Mesothelial cell of epicardium (in vitro differentiated cells): ENCODE data around the gene MYBPC2. TPM values are rescaled to one million over a fixed set of nuclear protein-coding genes. Genes with fewer than 3 reads are reported as not detected.
A peak's percentile ranks its signal among the peaks of the same experiment; 100 is the strongest.

Experiments used
- DNase-seq, 2 experiments: peaks; one replicate each; pipeline ENCODE4 v3.0.0; 2021; ENCODE audit warnings: low spot score in 2 of 2; ENCODE audit not compliant: unreplicated experiment in 2 of 2
- H3K27ac Mint-ChIP-seq: 2 replicates; pipeline ENCODE4 v1.8.0; 2021; ENCODE audit warnings: mixed read lengths
- H3K27me3 Mint-ChIP-seq: 2 replicates; pipeline ENCODE4 v1.8.0; 2021; ENCODE audit warnings: low read depth, mixed read lengths
- H3K36me3 Mint-ChIP-seq: 2 replicates; pipeline ENCODE4 v1.8.0; 2021; ENCODE audit warnings: mixed read lengths
- H3K4me1 Mint-ChIP-seq: 2 replicates; pipeline ENCODE4 v1.8.0; 2021; ENCODE audit warnings: mixed read lengths
- H3K4me3 Mint-ChIP-seq: 2 replicates; pipeline ENCODE4 v1.8.0; 2021; ENCODE audit warnings: mild to moderate bottlenecking, moderate library complexity, mixed read lengths
- H3K9me3 Mint-ChIP-seq: 2 replicates; pipeline ENCODE4 v1.8.0; 2021; ENCODE audit warnings: mixed read lengths
- CTCF ChIP-seq: fragments of 200-600 bp; sonication (generic); IDR thresholded peaks from one replicate; pipeline ENCODE4 v1.5.0; 2021; ENCODE audit warnings: antibody characterized with exemption; ENCODE audit not compliant: unreplicated experiment
- total RNA-seq: library from RNA; stranded (reverse); gene quantifications from 3 replicates; pipeline ENCODE4 v1.2.1, GENCODE V29; 2021

MYBPC2 gene
- total RNA-seq, 1 donor from 2014 or later, result 1.2 TPM

GRCh38 chr19:50418176-50419021 lies 14.3 kb upstream of the MYBPC2 start, which contains the start of gene SPIB:
Gene SPIB (plus strand): TSS chr19:50418938. CDS start chr19:50418963, 25 bp downstream.
- no peaks in the 10 kb centered on the region for H3K9me3 Mint-ChIP-seq
- H3K36me3 Mint-ChIP-seq, result peaks cover 2% of the 10 kb centered on the region
- H3K27me3 Mint-ChIP-seq, result peaks cover 43% of the 10 kb centered on the region
- no peak within 1 kb of the TSS for H3K27ac Mint-ChIP-seq
- peak within 1 kb of the TSS; percentile 32 for H3K4me3 Mint-ChIP-seq
- no peak for TF ChIP-seq CTCF
- peaks cover 6% of the 10 kb centered on the region for H3K4me1 Mint-ChIP-seq
- DNase-seq, result no peak

GRCh38 chr19:50419022-50419579 lies 13.6 kb upstream of the MYBPC2 start:
- H3K27me3 Mint-ChIP-seq, result peaks cover 43% of the 10 kb centered on the region
- peaks cover 6% of the 10 kb centered on the region for H3K4me1 Mint-ChIP-seq
- no peak overlapping the region for H3K27ac Mint-ChIP-seq
- no peak for DNase-seq
- peaks cover 2% of the 10 kb centered on the region for H3K36me3 Mint-ChIP-seq
- H3K4me3 Mint-ChIP-seq, result peak overlapping the region; percentile 32
- H3K9me3 Mint-ChIP-seq, result no peaks in the 10 kb centered on the region
- TF ChIP-seq CTCF, result no peak

GRCh38 chr19:50419580-50420035 lies 13.1 kb upstream of the MYBPC2 start:
- no peak overlapping the region for H3K27ac Mint-ChIP-seq
- no peak for DNase-seq
- no peak overlapping the region for H3K4me3 Mint-ChIP-seq
- peaks cover 43% of the 10 kb centered on the region for H3K27me3 Mint-ChIP-seq
- peaks cover 6% of the 10 kb centered on the region for H3K4me1 Mint-ChIP-seq
- peaks cover 2% of the 10 kb centered on the region for H3K36me3 Mint-ChIP-seq
- H3K9me3 Mint-ChIP-seq, result no peaks in the 10 kb centered on the region
- no peak for TF ChIP-seq CTCF

GRCh38 chr19:50420127-50420526 lies 12.6 kb upstream of the MYBPC2 start:
- Mint-ChIP-seq H3K4me3 (no peak overlapping the region), H3K4me1 (peaks cover 6% of the 10 kb centered on the region), H3K27ac (no peak overlapping the region), H3K36me3 (peaks cover 2% of the 10 kb centered on the region), H3K27me3 (peaks cover 43% of the 10 kb centered on the region), H3K9me3 (no peaks in the 10 kb centered on the region)
- no peak for TF ChIP-seq CTCF
- DNase-seq, result no peak

- no peak for TF ChIP-seq CTCF
- peaks cover 2% of the 10 kb centered on the region for H3K36me3 Mint-ChIP-seq
- H3K4me3 Mint-ChIP-seq, result no peak overlapping the region
- no peaks in the 10 kb centered on the region for H3K9me3 Mint-ChIP-seq
- H3K27me3 Mint-ChIP-seq, result peaks cover 43% of the 10 kb centered on the region
- no peak for DNase-seq
- H3K27ac Mint-ChIP-seq, result no peak overlapping the region
- H3K4me1 Mint-ChIP-seq, result peaks cover 6% of the 10 kb centered on the region
Measured at GRCh38 chr19:50420808-50421207, 11.9 kb upstream of the MYBPC2 start.
